ENCODE data around the gene SKI. TPM values are rescaled to one million over a fixed set of nuclear protein-coding genes. Genes with fewer than 3 reads are reported as not detected.
"Not testable (repeated sequence)": the region's sequence is repeated elsewhere in the genome, so short reads cannot be mapped to it uniquely, and the experiment has no call there.

Gene SKI
- total RNA-seq, 2 donors from 2014 or later, result 135 to 138 TPM

DNA sequence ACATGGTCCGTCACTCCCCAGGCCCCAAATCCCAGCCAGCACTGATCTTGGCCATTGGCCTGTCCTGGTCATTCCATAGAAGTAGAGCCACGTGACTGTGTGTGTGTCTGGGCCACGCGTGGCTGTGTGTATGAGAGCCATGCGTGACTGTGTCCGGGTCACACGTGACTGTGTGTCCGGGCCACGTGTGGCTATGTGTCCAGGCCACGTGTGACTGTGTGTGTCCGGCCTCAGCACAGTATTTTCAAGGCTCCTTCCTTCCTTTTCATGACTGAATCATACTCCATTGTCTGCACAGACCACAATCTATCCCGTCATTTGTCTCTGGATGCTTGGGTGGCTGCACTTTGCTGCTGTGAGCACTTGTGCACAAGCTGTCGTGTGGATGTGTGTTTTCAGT, 67.4 kb downstream of the SKI start:
- Histone ChIP-seq H3K4me1 (ENCODE audit: control insufficient read depth in 1 of 2, low read depth in 2 of 2) (peaks cover 63 to 95% of the 10 kb centered on the region in 2 donors), H3K27me3 (replicated peaks; ENCODE audit: insufficient read depth) (no peaks in the 10 kb centered on the region), H3K4me3 (no peak overlapping the region), H3K27ac (no peak overlapping the region), H3K9me3 (no peaks in the 10 kb centered on the region), H3K36me3 (no peaks in the 10 kb centered on the region)
- DNase-seq (ENCODE audit: low spot score) (no peak), ATAC-seq (ENCODE audit: insufficient number of reproducible peaks, low FRiP score, low read depth) (no peak)
- TF ChIP-seq, protein P1, sequence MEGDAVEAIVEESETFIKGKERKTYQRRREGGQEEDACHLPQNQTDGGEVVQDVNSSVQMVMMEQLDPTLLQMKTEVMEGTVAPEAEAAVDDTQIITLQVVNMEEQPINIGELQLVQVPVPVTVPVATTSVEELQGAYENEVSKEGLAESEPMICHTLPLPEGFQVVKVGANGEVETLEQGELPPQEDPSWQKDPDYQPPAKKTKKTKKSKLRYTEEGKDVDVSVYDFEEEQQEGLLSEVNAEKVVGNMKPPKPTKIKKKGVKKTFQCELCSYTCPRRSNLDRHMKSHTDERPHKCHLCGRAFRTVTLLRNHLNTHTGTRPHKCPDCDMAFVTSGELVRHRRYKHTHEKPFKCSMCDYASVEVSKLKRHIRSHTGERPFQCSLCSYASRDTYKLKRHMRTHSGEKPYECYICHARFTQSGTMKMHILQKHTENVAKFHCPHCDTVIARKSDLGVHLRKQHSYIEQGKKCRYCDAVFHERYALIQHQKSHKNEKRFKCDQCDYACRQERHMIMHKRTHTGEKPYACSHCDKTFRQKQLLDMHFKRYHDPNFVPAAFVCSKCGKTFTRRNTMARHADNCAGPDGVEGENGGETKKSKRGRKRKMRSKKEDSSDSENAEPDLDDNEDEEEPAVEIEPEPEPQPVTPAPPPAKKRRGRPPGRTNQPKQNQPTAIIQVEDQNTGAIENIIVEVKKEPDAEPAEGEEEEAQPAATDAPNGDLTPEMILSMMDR (IDR thresholded peaks at IDR 0.05), result no peak

DNA sequence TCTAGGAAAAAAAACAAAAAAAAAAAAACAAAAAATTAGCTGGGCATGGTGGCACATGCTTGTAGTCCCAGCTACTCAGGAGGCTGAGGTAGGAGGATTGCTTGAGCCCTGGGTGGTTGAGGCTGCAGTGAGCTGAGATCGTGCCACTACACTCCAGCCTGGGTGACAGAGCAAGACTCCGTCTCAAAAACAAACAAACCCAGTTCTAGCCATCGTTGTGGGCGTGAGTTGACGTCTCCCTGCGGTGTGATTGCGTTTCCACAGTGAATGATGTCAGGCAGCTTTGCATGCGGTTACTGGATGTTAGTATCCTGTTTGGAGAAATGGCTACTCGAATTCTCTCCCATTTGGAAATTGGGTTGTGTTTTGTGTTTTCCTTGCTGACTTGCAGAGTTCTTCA, 68.1 kb downstream of the SKI start:
- not testable (repeated sequence) for H3K27ac ChIP-seq; DNase-seq (ENCODE audit: low spot score); H3K36me3 ChIP-seq; H3K9me3 ChIP-seq; ATAC-seq (ENCODE audit: insufficient number of reproducible peaks, low FRiP score, low read depth); H3K4me3 ChIP-seq; H3K27me3 ChIP-seq (replicated peaks; ENCODE audit: insufficient read depth)
- peaks cover 65 to 96% of the 10 kb centered on the region in 2 donors for H3K4me1 ChIP-seq (ENCODE audit: control insufficient read depth in 1 of 2, low read depth in 2 of 2)

DNA sequence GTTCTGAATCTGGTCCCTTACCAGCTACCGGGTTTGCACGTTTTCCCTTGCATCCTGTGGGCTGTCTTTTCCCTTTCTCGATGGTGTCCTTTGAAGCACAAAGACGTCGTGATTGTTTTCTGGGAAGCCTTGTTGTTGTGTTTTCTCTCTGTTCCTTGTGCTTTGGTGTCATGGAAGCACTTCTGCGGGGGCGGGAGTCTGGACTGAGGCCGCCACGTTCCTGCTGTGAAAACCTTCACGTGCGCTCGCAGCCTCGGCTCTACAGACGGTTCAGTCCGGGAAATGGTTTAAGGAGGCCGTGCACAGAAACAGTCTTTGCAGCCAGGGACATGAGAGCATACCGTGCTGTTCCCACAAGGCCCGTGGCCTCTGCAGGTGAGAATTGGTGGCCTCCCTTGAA, 68.5 kb downstream of the SKI start:
- no peaks in the 10 kb centered on the region for H3K36me3 ChIP-seq

DNA sequence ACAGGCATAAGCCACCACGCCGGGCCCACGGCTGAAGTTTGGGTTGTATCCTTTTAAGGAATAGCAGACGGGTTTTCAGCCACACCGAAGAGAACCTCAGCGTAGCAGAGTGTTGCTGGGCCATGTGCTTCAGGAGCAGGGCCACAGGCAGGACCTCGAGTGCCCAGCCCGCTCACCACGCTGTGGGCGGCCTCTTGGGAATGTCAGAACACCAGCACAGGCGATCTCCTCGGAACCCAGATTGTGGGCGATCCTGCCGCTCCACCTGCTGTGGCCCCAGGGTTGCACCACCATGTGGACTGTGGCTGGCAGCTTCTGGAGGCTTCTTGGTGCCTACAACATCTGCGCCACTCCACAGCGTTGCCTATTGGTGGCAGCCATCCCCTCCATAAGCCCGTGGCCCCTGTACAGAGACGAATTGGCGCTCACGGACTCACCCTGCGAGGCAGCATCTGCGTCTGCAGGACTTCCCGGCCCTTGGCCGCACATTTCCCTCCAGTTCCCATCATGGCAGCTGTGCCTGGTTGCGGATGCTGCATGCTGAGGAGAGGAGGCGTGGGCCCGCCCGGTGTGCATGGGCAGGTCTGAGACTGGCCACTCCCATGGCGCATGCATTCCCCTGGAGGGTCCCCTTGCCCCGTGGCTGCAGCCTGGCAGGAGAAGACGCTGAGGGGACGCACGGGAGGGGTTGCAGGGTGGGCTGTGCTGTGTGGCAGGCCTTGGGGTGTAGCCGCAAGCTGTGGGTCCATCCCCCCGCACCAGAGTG, 69.3 kb downstream of the SKI start:
- Histone ChIP-seq H3K4me3 (no peak overlapping the region), H3K36me3 (no peaks in the 10 kb centered on the region), H3K27ac (no peak overlapping the region), H3K4me1 (ENCODE audit: control insufficient read depth in 1 of 2, low read depth in 2 of 2) (peaks cover 61 to 96% of the 10 kb centered on the region in 2 donors), H3K9me3 (no peaks in the 10 kb centered on the region), H3K27me3 (replicated peaks; ENCODE audit: insufficient read depth) (no peaks in the 10 kb centered on the region)
- DNase-seq (ENCODE audit: low spot score), result no peak
- ATAC-seq (ENCODE audit: insufficient number of reproducible peaks, low FRiP score, low read depth), result no peak
- TF ChIP-seq, protein P1 (IDR thresholded peaks at IDR 0.05), result no peak

More for the DNA sequence above, 68.5 kb downstream of the SKI start:
- DNase-seq (ENCODE audit: low spot score), result no peak
- no peak overlapping the region for H3K27ac ChIP-seq
- TF ChIP-seq, protein P1 (IDR thresholded peaks at IDR 0.05), result no peak
- peaks cover 65 to 96% of the 10 kb centered on the region in 2 donors for H3K4me1 ChIP-seq (ENCODE audit: control insufficient read depth in 1 of 2, low read depth in 2 of 2)
- H3K9me3 ChIP-seq, result no peaks in the 10 kb centered on the region
- no peak for ATAC-seq (ENCODE audit: insufficient number of reproducible peaks, low FRiP score, low read depth)
- H3K4me3 ChIP-seq, result no peak overlapping the region
- no peaks in the 10 kb centered on the region for H3K27me3 ChIP-seq (replicated peaks; ENCODE audit: insufficient read depth)

DNA sequence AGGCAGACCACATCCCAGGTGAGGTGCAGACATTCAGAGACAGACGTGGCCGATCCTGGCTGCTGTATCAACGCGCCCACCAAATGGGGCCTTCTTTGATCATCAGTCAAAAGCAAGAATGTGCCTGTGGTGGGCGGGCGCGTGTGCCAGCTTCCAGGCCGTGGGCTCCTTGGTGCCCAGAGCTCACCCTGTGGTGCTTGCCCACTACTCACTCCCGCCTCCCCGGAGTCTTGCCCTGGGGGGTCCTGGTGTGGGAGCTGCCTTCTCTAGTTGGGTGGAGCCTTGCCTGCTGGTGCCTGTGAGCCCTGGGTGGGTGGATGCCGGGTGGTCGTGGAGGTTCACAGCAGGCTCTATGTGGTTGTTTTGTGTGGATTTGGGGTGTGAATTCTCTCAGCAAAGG, 70.6 kb downstream of the SKI start:
- Histone ChIP-seq H3K4me3 (peak overlapping the region; percentile 66), H3K27ac (peak overlapping the region in 1 of 2 donors; percentile 79), H3K27me3 (replicated peaks; ENCODE audit: insufficient read depth) (no peaks in the 10 kb centered on the region), H3K9me3 (no peaks in the 10 kb centered on the region), H3K4me1 (ENCODE audit: control insufficient read depth in 1 of 2, low read depth in 2 of 2) (peaks cover 48 to 89% of the 10 kb centered on the region in 2 donors), H3K36me3 (peaks cover 1% of the 10 kb centered on the region)
- TF ChIP-seq, protein P1 (IDR thresholded peaks at IDR 0.05), result no peak
- no peak for ATAC-seq (ENCODE audit: insufficient number of reproducible peaks, low FRiP score, low read depth)
- no peak for DNase-seq (ENCODE audit: low spot score)

Measured in thoracic aorta (tissue), 2 donors.